ENCODE data around the gene STPG1. TPM values are rescaled to one million over a fixed set of nuclear protein-coding genes. Genes with fewer than 3 reads are reported as not detected.
"Not testable (repeated sequence)": the region's sequence is repeated elsewhere in the genome, so short reads cannot be mapped to it uniquely, and the experiment has no call there.

Gene STPG1, protein sequence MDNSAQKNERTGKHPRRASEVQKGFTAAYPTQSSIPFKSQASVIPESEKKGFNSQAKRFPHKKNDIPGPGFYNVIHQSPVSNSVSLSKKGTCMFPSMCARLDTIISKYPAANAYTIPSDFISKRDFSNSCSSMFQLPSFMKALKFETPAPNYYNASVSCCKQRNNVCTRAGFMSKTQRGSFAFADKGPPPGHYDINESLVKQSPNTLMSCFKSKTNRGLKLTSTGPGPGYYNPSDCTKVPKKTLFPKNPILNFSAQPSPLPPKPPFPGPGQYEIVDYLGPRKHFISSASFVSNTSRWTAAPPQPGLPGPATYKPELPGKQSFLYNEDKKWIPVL
- total RNA-seq (12.2 TPM), polyA plus RNA-seq (ENCODE audit: insufficient read depth, low read depth, low replicate concordance) (10.6 TPM)
- long read RNA-seq, donor 1, partial matches to known transcripts: 0 of 2 reads
- long read RNA-seq, donor 1, other reads (novel, unspliced or antisense): 0 of 2 reads
- long read RNA-seq, donor 2, partial matches to known transcripts: 0 of 2 reads
- long read RNA-seq, donor 2, other reads (novel, unspliced or antisense): 0 of 2 reads
- long read RNA-seq, donor 3, partial matches to known transcripts: 0 of 2 reads
- long read RNA-seq, donor 3, other reads (novel, unspliced or antisense): 0 of 2 reads
- long read RNA-seq, donor 4, partial matches to known transcripts: 0 of 1 reads
- long read RNA-seq, donor 4, other reads (novel, unspliced or antisense): 0 of 1 reads
- long read RNA-seq, donor 5: 0 reads
- long read RNA-seq, donor 6: 0 reads
- long read RNA-seq, donor 7, partial matches to known transcripts: 1 of 11 reads
- long read RNA-seq, donor 7, other reads (novel, unspliced or antisense): 8 of 11 reads
- long read RNA-seq, donor 8: 0 reads
- long read RNA-seq, donor 9: 0 reads
- long read RNA-seq, donor 10, partial matches to known transcripts: 0 of 1 reads
- long read RNA-seq, donor 10, other reads (novel, unspliced or antisense): 0 of 1 reads

DNA sequence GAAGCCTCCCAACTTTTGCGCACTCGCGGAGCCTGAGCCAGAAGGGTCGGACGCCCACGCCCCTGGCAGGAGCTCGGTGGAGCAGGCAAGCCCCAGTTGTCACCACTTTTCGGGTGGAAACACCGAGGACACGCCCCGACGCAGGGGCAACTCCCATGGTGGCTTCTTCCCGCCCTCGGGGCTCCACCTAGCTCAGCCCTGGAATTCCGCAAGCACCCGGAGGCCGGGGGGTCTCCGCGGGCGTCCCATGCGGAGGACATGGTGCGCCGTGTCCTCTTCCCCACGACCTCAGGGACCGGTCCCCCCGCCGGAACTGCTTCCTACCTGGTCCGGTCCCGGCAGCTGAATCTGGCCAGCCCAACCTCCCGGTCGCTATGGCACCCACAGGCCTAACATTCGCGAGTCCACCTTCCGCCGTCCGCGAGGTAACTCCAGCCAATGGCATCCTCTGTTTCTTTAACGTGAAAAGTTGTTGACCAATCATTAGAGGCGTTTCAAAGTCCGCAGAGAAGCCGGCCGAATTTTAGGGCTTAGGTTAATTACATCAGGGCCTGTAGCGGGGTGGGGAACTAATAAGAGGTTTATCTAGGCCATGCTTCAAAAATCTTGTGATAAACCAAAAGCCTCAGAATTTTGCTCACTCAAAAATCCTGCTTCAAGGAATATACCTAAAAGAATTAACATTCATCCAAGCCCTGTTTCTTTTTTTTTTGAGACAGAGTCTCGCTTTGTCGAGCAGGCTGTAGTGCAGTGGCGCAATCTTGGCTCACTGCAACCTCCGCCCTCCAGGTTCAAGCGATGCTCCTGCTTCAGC lies at the start of gene STPG1:
TSS of gene STPG1 (minus strand) at position 433 of the 814 bp plus-strand sequence. CDS start 12,394 bp downstream, outside the sequence.
- Histone ChIP-seq H3K27ac (ENCODE audit: low read depth in 2 of 2, low read length in 2 of 2) (peak within 1 kb of the TSS; percentile 48 to 76), H3K9ac (ENCODE audit: low read length in 3 of 3) (peak within 1 kb of the TSS; percentile 61 to 85 (median 83)), H3K4me1 (ENCODE audit: control insufficient read depth in 2 of 3, insufficient read depth in 2 of 3, low read depth in 1 of 3, low read length in 3 of 3) (peaks cover 0 to 13% (median 3%) of the 10 kb centered on the region in 3 donors), H3K9me3 (ENCODE audit: control insufficient read depth in 2 of 3, insufficient read depth in 1 of 3, low read length in 3 of 3) (no peaks in the 10 kb centered on the region), H3K27me3 (ENCODE audit: control insufficient read depth, insufficient read depth, low read length) (no peaks in the 10 kb centered on the region), H3K36me3 (ENCODE audit: control insufficient read depth in 2 of 3, insufficient read depth in 3 of 3, low read length in 3 of 3) (no peaks in the 10 kb centered on the region), H3K4me3 (ENCODE audit: low read length in 3 of 3) (peak within 1 kb of the TSS; percentile 64 to 90 (median 79))
- intact Hi-C loops (cut with DNase I): no loop called here
- TF ChIP-seq, protein P1, sequence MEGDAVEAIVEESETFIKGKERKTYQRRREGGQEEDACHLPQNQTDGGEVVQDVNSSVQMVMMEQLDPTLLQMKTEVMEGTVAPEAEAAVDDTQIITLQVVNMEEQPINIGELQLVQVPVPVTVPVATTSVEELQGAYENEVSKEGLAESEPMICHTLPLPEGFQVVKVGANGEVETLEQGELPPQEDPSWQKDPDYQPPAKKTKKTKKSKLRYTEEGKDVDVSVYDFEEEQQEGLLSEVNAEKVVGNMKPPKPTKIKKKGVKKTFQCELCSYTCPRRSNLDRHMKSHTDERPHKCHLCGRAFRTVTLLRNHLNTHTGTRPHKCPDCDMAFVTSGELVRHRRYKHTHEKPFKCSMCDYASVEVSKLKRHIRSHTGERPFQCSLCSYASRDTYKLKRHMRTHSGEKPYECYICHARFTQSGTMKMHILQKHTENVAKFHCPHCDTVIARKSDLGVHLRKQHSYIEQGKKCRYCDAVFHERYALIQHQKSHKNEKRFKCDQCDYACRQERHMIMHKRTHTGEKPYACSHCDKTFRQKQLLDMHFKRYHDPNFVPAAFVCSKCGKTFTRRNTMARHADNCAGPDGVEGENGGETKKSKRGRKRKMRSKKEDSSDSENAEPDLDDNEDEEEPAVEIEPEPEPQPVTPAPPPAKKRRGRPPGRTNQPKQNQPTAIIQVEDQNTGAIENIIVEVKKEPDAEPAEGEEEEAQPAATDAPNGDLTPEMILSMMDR (IDR thresholded peaks at IDR 0.05; ENCODE audit: borderline replicate concordance, extremely low read depth, insufficient read depth): no peak
- DNase-seq (peak; percentile 90 to 97 (median 95)), FAIRE-seq (peak; percentile 71)

DNA sequence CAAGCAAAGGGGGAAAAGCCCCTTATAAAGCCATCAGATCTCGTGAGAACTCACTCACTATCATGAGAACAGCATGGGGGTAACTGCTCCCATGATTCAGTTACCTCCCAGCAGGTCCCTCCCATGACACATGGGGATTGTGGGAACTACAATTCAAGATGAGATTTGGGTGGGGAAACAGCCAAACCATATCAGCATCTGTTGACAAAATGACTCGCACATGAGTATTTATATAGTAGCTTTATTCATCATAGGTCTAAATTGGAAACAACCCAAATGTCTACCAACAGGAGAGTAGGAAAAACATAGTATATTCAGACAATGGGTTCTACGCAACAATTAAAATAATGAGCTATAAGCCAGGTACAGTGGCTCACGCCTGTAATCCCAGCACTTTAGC lies 48.5 kb upstream of the STPG1 start:
- H3K27ac ChIP-seq (ENCODE audit: low read depth in 2 of 2, low read length in 2 of 2); H3K4me1 ChIP-seq (ENCODE audit: control insufficient read depth in 2 of 3, insufficient read depth in 2 of 3, low read depth in 1 of 3, low read length in 3 of 3); intact Hi-C loops (cut with DNase I); H3K9ac ChIP-seq (ENCODE audit: low read length in 3 of 3); DNase-seq; H3K4me3 ChIP-seq (ENCODE audit: low read length in 3 of 3); FAIRE-seq; H3K27me3 ChIP-seq (ENCODE audit: control insufficient read depth, insufficient read depth, low read length); H3K9me3 ChIP-seq (ENCODE audit: control insufficient read depth in 2 of 3, insufficient read depth in 1 of 3, low read length in 3 of 3); H3K36me3 ChIP-seq (ENCODE audit: control insufficient read depth in 2 of 3, insufficient read depth in 3 of 3, low read length in 3 of 3): not testable (repeated sequence)

DNA sequence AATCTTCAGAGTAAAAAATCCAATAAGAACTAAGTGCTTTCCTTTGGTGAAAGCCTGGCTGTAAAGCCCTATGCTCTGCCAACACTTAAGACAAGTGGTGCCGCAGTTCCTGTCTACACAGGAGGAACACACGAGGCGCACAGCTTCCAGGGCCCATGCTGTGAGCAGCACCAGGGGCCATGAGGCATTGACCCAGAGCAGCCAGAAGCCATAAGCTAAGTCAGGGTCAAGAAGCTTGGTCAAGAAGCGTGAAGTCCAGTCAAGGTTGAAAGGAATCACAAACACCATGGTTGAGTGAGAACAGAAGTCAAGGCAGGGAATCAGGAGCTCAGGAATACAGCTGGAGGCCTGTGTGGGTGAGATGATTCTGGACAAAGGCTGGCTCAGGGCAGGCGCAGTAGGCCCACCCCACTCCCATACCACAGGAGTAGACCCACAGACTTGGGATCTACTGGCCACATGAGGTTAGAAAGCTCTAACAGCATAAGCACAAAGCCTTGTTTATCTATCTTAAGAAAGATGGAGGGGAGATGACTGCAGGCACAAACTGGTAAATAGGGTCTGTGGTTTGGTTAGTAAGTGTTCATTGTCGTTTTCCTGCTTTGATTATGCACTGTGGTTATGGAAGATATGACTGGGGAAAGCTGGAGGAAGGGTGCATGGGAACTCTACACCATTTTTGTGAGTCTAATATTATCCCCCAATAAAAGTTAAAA lies 46.1 kb upstream of the STPG1 start:
- Histone ChIP-seq H3K9me3 (ENCODE audit: control insufficient read depth in 2 of 3, insufficient read depth in 1 of 3, low read length in 3 of 3) (no peaks in the 10 kb centered on the region), H3K4me3 (ENCODE audit: low read length in 3 of 3) (no peak overlapping the region), H3K4me1 (ENCODE audit: control insufficient read depth in 2 of 3, insufficient read depth in 2 of 3, low read depth in 1 of 3, low read length in 3 of 3) (peaks cover 0 to 4% (median 0%) of the 10 kb centered on the region in 3 donors), H3K27me3 (ENCODE audit: control insufficient read depth, insufficient read depth, low read length) (no peaks in the 10 kb centered on the region), H3K36me3 (ENCODE audit: control insufficient read depth in 2 of 3, insufficient read depth in 3 of 3, low read length in 3 of 3) (peaks cover 0 to 2% (median 0%) of the 10 kb centered on the region in 3 donors), H3K27ac (ENCODE audit: low read depth in 2 of 2, low read length in 2 of 2) (no peak overlapping the region), H3K9ac (ENCODE audit: low read length in 3 of 3) (no peak overlapping the region)
- TF ChIP-seq, protein P1 (IDR thresholded peaks at IDR 0.05; ENCODE audit: borderline replicate concordance, extremely low read depth, insufficient read depth): no peak
- intact Hi-C loops (cut with DNase I): no loop called here
- FAIRE-seq: no peak
- peak in 4 of 5 donors; percentile 50 to 69 (median 61) for DNase-seq
